HG02943 (cell line): ENCODE results near the gene RCN2.

Source experiments
- ATAC-seq: cut with Tn5 transposase; IDR thresholded peaks from one replicate; pipeline ENCODE4 v1.9.1; 2021; ENCODE audit warnings: mild to moderate bottlenecking, low read depth, moderate library complexity; ENCODE audit not compliant: unreplicated experiment

Gene RCN2

GRCh38 chr15:76991741-76992645, 60.4 kb downstream of the RCN2 start:
- ATAC-seq, result no peak

GRCh38 chr15:76993114-76993725, 61.7 kb downstream of the RCN2 start:
- no peak for ATAC-seq

DNA sequence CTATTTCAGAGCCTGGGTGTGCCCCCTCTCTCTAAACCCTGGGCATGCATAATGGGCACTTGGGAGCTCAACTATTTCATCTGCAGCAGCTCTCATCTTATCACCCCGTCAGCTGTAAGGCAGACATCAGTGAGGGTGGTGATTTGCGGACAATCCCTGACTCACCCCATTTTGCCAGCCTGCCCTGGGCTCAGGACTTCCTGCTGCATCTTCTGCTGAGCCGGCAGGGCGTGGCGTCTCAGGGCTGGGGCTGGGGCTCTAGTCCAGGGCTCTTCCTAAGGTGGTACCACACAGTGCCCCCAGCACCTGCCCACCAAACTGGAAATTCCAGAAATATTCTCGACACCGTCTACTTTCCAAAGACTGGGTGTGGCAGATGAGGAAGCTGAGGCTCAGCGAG, 62.5 kb downstream of the RCN2 start:
- no peak for ATAC-seq

- no peak for ATAC-seq
These were observed 62.9 kb downstream of the RCN2 start for GRCh38 chr15:76994496-76994895.

DNA sequence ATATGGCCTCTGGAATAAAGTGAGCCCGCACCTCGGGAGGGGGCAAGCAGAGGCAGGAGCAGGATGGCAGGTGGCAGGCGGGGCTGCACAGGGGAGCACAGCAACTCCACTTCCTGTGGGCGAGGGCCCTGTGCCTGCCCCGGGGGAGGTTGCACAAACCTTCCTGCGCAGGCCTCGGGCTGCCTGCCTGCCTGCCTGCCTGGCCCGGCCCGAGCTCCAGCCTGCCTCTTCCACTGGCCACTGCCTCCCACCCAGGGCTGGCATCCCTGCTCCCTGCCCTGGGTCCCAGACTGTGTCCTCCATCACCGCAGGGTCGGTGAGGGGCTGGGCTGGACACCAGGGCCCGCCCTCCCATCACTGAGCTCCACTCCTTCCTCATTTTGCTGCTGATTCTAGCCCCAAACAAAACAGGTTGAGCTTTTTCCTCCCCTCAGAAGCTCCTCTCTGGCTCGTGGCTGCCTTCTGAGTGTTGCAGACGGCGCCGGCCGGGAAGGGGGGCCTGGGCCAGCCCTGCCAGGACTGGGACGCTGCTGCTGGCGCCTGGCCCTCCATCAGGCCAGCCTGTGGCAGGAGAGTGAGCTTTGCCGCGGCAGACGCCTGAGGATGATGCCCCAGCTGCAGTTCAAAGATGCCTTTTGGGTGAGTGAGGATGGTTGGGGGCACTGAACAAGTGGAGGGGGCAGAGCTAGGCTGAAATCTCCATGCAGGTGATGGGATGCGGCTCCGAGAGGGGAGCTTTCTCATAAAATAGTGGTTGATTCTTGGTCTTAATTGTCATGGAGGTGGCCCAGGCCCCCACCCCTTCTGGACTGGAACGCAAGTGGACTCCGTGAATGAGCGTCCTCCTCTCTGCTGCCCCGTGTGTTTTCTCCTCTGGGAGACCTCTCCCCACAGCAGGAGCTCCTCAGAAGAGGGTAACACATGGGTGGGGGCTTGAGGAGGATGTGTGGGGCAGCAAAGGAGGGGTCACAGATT, 63.7 kb downstream of the RCN2 start, which contains the start of gene PSTPIP1:
Gene PSTPIP1 (plus strand): TSS at position 156 of the 975 bp plus-strand sequence. CDS start 448 bp downstream, at position 604.
- ATAC-seq, result no peak

GRCh38 chr15:76996076-76996525, 64.6 kb downstream of the RCN2 start:
- no peak for ATAC-seq

DNA sequence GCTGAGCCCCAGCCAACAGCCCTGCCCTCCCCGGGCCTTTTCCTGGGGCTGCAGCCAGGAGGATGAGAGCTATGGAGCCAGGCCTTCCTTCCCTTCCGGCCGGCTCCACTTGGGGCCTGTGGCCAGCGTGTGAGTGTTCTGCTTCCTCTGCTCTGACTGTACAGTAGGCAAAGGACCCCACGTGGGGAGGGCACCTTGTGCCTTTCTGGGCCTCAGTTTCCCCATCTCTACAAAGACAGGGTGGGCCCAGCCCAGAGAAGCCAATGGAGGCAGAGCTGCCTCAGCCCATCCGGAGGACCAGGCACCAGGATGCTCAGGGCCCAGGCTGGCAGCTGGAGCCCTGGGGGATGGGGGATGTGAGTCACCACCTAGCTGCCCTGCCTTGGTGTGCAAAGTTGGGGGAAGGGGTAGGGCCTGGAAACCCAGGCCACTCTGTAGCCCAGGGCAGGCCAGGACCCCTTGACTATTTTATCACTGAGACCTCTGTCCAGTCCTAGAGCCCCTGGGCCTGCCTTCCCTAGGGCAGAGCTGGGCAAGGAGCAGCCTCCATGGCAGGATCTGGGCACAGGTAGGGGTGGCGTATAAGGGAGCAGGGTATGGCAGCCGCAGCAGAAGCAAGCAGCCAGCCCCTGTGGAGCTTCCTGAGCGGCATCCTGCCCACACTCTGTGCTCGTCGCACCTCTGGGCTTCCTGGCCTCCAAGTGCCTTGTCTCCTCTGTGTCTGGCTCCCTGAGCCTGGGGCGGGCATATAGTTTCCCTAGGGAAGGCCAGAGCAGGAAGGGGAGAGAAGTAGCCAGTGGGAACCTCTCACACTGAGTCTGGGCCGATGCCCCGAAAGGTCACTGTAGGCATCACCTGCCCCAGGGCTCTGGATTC, 65.2 kb downstream of the RCN2 start:
- ATAC-seq, result no peak

- no peak for ATAC-seq
These were observed 67.2 kb downstream of the RCN2 start for GRCh38 chr15:76998663-76999285.

GRCh38 chr15:76999996-77000395, 68.4 kb downstream of the RCN2 start:
- no peak for ATAC-seq

GRCh38 chr15:77001351-77001750, 69.8 kb downstream of the RCN2 start:
- no peak for ATAC-seq

DNA sequence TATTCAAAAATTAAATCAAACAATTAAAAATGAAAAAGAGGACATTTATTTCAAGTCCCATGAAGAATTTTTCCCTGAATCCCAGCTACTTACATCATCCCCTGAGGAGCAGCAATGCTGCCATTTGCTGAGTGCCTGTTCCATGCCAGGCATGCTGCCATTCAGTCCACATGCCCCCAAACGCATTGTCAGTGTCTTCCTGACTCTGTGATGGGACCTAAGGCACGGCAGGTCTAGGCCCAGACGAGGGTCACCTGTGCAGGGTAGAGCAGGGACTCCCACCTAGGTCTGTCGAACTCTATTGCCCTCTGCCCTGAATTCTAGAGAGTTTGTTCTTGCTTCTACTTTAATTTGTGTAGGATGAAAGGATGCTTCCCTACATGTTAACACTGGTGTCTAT, 70.4 kb downstream of the RCN2 start:
- ATAC-seq, result no peak

DNA sequence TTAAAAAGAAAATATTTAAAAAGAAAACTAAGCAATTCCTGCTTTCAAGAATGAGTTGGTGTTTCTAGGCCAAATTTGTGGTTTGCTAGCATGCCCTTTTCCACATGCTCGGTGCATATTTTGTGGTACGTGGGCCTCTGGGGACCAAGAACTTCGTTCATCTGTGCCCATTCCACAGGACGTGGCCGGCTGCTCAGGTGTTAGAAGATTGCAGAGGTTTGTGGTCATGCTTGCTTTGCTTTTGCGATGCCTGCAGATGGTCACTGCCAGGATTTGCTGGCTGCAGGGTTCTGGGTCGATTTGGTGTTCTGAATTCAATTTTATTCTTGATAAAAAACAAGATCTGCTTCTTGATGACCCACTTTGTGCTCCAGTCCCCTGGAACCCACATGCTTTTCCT, 70.9 kb downstream of the RCN2 start:
- ATAC-seq, result no peak

GRCh38 chr15:77002954-77003912, 71.7 kb downstream of the RCN2 start:
- peak; percentile 79 for ATAC-seq
